Stimulated activated CD8-positive, alpha-beta memory T cell treated with anti-CD3 and anti-CD28 coated beads, Interleukin-15, amount 100 ng/mL, for 24 hours (primary cell): ENCODE results near the gene BLOC1S4.
"Not testable (repeated sequence)": the region's sequence is repeated elsewhere in the genome, so short reads cannot be mapped to it uniquely, and the experiment has no call there.

Experiments used
- DNase-seq: peaks from one replicate; pipeline ENCODE4 v3.0.0-alpha.2; 2020; ENCODE audit warnings: low read depth

The BLOC1S4 gene

DNA sequence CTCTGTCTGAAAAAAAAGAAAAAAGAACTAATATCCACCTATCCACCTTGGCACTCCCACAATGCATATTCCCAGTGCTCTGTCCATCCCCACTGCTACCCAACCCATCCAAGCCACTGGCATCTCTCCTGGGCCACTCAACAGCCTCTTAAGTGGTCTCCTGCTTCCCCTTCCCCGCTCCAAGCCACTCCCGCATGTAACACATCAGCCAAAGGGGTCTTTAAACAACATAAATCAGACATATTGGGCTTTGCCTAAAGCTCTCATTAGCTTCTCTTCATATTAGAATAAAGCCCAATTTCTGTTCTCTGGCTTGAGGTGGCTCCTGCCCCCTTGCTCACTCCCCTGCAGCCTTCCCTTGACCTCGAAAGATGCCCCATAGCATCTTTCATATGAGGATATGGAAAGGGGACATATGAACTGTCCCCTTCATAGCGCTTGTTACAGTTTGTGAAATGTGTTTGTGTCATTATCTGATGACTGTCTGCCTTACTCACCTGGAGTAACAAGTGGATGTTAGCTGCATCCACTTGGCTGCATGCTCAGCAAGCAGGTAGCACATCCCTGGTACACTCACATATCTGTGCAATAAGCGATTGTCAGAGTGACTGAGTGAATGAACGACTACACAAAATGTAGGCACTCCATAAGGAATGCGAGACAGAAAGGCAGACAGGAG, 3.1 kb downstream of the BLOC1S4 start:
- no peak for DNase-seq

DNA sequence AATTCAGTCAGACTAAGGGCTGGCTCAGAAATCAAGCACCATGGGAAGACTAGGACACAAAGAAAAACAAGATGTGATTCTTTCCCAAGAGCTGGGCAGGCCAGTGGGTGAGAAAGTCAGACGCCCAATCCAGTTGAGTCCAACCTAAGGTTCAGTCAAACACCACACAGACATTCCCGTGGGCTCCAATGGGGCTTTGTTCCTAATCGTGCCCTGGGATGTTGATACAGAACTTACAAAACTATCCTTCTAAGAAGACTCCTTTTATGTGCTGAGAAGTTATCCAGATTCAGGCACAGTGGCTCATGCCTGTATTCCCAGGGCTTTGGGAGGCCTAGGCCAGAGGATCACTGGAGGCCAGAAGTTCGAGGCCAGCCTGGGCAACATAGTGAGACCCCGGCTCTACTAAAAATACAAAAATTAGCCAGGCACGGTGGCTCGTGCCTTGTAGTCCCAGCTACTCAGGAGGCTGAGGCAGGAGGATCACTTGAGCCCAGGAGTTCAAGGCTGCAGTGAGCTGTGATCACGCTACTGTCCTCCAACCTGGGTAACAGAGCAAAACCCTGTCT, 3.7 kb downstream of the BLOC1S4 start:
- DNase-seq: no peak

GRCh38 chr4:6720202-6720699, 4.3 kb downstream of the BLOC1S4 start:
- peak; percentile 80 for DNase-seq

GRCh38 chr4:6721121-6721520, 5.1 kb downstream of the BLOC1S4 start:
- DNase-seq: no peak

DNA sequence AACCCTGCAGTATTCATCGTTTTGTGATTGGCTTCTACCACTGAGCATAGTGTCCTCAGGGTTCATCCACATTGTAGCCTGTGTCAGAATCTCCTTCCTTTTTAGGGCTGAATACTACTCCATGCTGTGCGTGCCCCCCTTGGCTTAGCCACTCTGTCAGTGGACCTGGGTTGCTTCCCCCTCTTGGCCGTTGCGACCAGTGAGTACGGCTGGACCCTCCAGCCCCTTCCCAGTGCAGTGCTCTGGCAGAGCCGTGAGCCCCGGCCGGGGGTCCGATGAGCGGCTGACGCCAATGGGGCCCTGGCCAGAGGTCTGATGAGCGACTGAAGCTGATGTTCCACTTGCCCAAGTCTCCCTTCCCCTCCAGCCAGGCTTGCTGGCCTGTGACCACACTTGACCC, 6.9 kb downstream of the BLOC1S4 start:
- DNase-seq: no peak

GRCh38 chr4:6723851-6724250, 7.9 kb downstream of the BLOC1S4 start:
- no peak for DNase-seq

DNA sequence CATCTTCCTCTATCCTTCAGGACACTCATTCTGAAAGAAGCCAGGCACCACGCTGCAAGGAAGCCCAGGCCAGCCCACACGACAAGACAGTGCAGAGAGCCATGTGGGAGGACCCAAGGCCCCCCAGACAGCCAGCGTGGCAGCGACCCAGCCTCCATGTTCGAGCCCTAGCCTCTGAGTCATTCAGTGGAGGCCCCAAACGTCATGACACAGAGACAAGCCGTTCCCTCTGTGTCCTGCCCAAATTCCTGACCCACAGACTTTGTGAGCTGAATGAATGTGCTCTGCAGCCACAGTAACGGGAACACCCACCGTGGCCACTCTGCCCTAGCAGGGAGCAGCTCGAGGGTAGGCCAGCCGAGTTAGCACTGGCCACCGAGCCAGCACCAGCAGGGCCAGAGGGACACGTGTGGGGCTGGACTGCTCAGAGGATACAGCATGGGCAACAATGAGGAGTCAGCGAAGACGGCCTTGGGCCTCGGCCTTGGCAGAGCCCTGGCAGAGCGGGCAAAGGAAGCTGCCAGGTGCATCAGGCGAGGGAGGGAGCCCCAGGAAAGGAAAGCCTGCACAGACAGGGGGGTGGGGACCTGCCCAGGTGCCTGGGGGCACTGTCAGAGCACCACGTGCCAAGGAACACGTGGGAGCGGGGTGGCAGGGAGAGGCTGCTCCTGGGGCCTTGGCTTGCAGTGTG, 8.6 kb downstream of the BLOC1S4 start:
- no peak for DNase-seq

GRCh38 chr4:6725427-6725961, 9.5 kb downstream of the BLOC1S4 start:
- DNase-seq: not testable (repeated sequence)

DNA sequence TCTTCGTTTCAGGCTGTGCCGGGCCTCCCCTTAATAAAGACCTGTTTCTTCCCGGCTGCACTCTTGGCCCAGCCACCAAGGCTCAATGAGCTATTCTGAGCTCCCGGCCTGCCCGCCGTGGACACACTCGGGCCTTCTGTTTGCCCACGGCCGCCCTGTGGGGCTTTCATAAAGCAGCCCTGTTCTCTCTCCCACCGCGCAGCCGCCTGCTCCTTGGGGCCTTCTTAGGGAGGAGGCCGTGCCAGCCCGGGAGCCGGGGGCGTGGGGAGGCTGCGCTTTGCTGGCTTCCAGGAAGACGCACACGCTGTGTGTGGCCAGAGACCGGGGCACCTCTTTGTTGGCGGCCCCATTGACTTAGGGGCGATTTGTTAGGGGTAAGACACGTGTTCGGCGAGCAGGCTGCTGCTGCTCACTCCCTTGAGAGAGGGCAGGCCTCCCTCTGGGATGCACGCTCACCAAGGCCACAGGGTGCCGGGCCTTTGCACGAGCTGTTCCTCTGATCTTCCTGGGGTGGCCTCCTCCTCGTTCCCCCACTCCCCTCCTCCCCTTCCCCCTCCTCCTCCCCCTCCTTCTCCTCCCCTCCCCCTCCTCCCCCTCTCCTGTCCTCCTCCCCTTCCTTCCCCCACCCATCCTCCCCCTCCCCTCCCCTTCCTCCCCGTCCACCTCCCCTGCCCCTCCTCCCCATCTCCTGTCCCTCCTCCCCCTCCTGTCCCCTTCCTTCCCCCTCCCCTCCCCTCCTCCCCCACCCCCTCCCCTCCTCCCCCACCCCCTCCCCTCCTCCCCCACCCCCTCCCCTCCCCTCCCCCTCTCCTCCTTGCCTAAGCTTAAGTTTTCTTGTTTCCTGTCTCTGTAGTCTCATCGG, 11.3 kb downstream of the BLOC1S4 start:
- no peak for DNase-seq

DNA sequence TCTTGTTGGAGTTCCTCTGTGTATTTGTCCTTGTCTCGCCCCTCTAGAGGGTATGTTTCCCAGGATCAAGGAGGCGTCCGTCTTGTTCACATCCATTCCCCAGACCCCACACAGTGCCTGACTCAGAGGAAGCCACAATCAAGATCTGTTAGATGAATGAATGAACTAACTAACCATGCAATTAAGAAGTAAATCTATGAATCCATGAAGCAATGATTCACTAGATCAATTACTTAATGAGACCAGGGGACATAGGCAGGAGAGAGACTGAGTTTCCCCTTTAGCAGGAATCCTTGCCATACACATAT, 11.9 kb downstream of the BLOC1S4 start:
- no peak for DNase-seq

- no peak for DNase-seq
Observed at GRCh38 chr4:6728320-6729029, 12.5 kb downstream of the BLOC1S4 start.

- no peak for DNase-seq
Observed at GRCh38 chr4:6730603-6731317, 14.8 kb downstream of the BLOC1S4 start.

DNA sequence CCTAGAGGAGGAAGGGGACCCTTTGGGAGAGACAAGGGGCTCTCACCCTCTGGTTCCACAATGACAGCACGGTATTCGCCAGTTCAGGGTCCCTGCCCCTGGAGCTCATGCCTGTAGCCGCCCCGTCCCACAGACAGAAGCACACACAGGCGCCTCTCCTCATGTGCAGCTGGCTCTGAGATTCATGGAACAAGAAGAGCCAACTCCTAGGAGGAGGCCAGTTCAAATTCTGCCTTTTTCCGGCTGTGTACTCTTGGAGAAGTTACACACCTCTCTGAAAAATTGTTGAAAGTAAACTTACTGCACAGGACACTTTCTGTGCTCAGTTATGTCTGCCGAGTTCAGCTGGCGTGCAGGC, 15.3 kb downstream of the BLOC1S4 start:
- no peak for DNase-seq

GRCh38 chr4:6731780-6732179, 15.8 kb downstream of the BLOC1S4 start:
- DNase-seq: no peak

GRCh38 chr4:6732441-6733357, 16.7 kb downstream of the BLOC1S4 start:
- DNase-seq: no peak

- no peak for DNase-seq
Observed at GRCh38 chr4:6733358-6734164, 17.6 kb downstream of the BLOC1S4 start.

DNA sequence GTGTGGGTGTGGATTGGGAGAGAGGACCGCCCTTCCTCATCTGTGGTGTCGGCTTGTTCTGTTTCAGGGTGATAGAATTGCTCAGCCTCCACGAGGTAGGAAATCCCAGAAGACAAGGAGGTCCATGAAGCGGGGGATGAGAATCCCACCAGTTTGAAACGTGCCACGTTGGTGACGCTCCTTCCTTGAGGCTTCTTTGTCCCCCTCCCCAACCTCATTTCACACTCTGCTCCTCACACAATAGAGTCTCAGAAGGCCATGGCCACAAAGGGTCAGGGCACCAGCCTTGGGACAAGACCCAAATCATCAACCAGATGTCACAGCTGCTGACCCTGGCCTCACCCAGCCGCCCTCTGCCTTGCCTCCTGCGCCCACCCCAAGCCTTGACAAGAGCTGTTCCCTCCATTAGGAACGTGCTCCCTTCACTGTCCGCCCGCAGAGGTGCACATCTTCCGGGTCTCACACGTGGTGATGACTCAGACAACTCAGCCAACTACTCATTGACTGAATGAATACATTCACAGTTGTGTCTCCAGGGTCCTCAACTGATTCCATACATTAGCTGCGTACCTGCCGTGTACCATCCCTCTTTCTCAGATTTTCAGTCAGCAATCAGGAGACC, 18.3 kb downstream of the BLOC1S4 start:
- no peak for DNase-seq

DNA sequence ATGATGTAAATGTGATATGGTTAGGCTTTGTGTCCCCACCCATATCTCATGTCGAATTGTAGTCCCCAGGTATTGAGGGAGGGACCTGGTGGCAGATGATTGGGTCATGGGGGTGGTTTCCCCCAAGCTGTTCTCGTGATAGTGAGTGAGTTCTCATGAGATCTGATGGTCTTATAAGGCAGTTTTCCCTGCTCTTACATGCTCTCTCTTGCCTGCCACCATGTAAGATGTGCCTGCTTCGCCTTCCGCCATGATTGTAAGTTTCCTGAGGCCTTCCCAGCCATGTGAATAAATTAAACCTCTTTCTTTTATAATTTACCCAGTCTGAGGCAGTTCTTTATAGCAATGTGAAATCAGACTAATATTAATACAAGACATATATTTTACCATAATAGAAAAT, 23.9 kb downstream of the BLOC1S4 start:
- DNase-seq: no peak

DNA sequence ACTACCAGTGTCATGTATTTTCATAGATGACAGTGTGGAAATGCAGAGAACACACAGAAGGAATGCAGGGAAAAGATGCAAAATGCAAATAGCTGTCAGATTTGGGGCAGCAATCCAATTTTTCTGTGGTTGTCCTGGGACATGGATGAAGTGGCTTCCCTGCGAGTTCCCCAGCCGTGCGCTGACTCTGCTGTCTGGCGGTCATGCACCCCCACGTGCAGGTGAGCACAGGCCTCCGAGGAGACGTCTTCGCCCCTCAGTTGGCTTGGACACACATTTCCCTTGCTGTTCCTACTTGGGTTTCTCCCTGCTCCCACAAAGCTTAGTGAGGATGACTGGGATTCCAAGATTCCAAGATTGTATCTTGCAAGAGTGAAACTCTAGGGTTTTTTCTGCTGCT, 24.4 kb downstream of the BLOC1S4 start:
- no peak for DNase-seq
